HepG2 (cell line): ENCODE results near the gene FAM43B. TPM values are rescaled to one million over a fixed set of nuclear protein-coding genes. Genes with fewer than 3 reads are reported as not detected.

Source experiments
- ATAC-seq: fragments of 200-7000 bp; cut with Tn5 transposase; 3 replicates; pipeline ENCODE4 v1.9.1; 2020; ENCODE audit warnings: mild to moderate bottlenecking, moderate library complexity
- BruUV-seq: library from RNA; stranded (reverse); fragments of 400-500 nt; replicated peaks from 2 replicates; lab custom pipeline; 2021; lab: Mats Ljungman, UMichigan
- CTCF ChIA-PET: fragments of 300-600 bp; formaldehyde crosslinking; extraction: SDS; loops from one replicate; lab custom pipeline; 2021; ENCODE audit warnings: low total read pairs, inconsistent platforms, low intra/inter-chr PET ratio; lab: Yijun Ruan, JAX
- POLR2A ChIA-PET: fragments of 350-600 bp; sonication (Branson Sonifier 250); formaldehyde crosslinking; loops from one replicate; lab custom pipeline; 2020; ENCODE audit warnings: antibody characterized with exemption, inconsistent platforms; lab: Yijun Ruan, JAX
- DNase-seq: peaks from one replicate; pipeline ENCODE4 v3.0.0-alpha.2; 2015; ENCODE audit warnings: low spot score
- FAIRE-seq: peaks from 3 replicates; lab custom pipeline; 2011; peaks lifted over from hg19 to GRCh38; lab: Jason Lieb, UNC
- H2AFZ ChIP-seq: one replicate; pipeline ENCODE4 v1.6.1; 2011; ENCODE audit warnings: low read length, inconsistent platforms
- H3K27ac ChIP-seq: fragments of 300-600 bp; 3 replicates; pipeline ENCODE4 v1.8.0; 2011; ENCODE audit warnings: mixed run types, mild to moderate bottlenecking, mixed read lengths, low read length, inconsistent platforms; ENCODE audit not compliant: insufficient read depth; ENCODE audit errors: extremely low read length
- H3K27me3 ChIP-seq, 2 experiments: fragments of 200-600 bp in 1 of 2; 2 replicates in 1 of 2; 3 replicates in 1 of 2; pipeline versions ENCODE4 v1.6.0 to v1.8.0; 2011; ENCODE audit warnings: low read length in 2 of 2, mild to moderate bottlenecking in 2 of 2, moderate library complexity in 2 of 2, inconsistent platforms in 1 of 2; ENCODE audit not compliant: insufficient read depth in 2 of 2, control insufficient read depth in 1 of 2
- H3K36me3 ChIP-seq, 2 experiments: fragments of 200-600 bp in 1 of 2; replicated peaks in 1 of 2; 2 replicates in 1 of 2; 3 replicates in 1 of 2; pipeline versions ENCODE4 v1.5.1 to v1.8.0; 2011; ENCODE audit warnings: low read length in 2 of 2, inconsistent platforms in 1 of 2; ENCODE audit not compliant: insufficient read depth in 2 of 2, control insufficient read depth in 1 of 2
- H3K4me1 ChIP-seq: 2 replicates; pipeline ENCODE4 v1.5.1; 2012; ENCODE audit warnings: low read length, inconsistent platforms; ENCODE audit not compliant: insufficient read depth
- H3K4me2 ChIP-seq: 2 replicates; pipeline ENCODE4 v1.6.0; 2011; ENCODE audit warnings: low read depth, low read length, inconsistent platforms
- H3K4me3 ChIP-seq, 3 experiments: fragments of 200-600 bp in 1 of 3; sonication (generic), shearing (Covaris generic) in 1 of 3; replicated peaks in 1 of 3; 2 replicates each; pipeline ENCODE4 v1.5.1; 2011 to 2016; ENCODE audit warnings: low read length in 3 of 3, inconsistent platforms in 2 of 3, low read depth in 2 of 3, mild to moderate bottlenecking in 2 of 3, control low read depth in 1 of 3, mixed read lengths in 1 of 3; ENCODE audit not compliant: insufficient read depth in 1 of 3
- H3K79me2 ChIP-seq: one replicate; pipeline ENCODE4 v1.6.1; 2011; ENCODE audit warnings: low read length, inconsistent platforms; ENCODE audit not compliant: insufficient read depth
- H3K9ac ChIP-seq: 2 replicates; pipeline ENCODE4 v1.6.0; 2011; ENCODE audit warnings: mild to moderate bottlenecking, low read depth, low read length, inconsistent platforms; ENCODE audit not compliant: insufficient read depth
- H3K9me3 ChIP-seq: 2 replicates; pipeline ENCODE4 v1.5.1; 2012; ENCODE audit warnings: mild to moderate bottlenecking, low read length
- H4K20me1 ChIP-seq: 2 replicates; pipeline ENCODE4 v1.6.0; 2011; ENCODE audit warnings: inconsistent platforms, mild to moderate bottlenecking, low read length, moderate library complexity; ENCODE audit not compliant: insufficient read depth
- ARNT ChIP-seq: fragments of 450-650 bp; IDR thresholded peaks from 2 replicates; pipeline ENCODE4 v1.6.1; 2017
- BCL6 ChIP-seq: IDR thresholded peaks from 2 replicates; pipeline ENCODE4 v1.6.1; 2016; ENCODE audit warnings: missing genetic modification reagents, missing compliant biosample characterization
- DPF2 ChIP-seq: sonication (generic); formaldehyde crosslinking; IDR thresholded peaks from 2 replicates; pipeline ENCODE4 v1.4.0; 2020; ENCODE audit warnings: mild to moderate bottlenecking, low read depth, missing genetic modification reagents, borderline replicate concordance
- FLYWCH1 ChIP-seq: sonication (generic); formaldehyde crosslinking; IDR thresholded peaks from 2 replicates; pipeline ENCODE4 v1.8.1; 2023; ENCODE audit warnings: mild to moderate bottlenecking, missing genetic modification reagents
- IKZF1 ChIP-seq: fragments of 450-650 bp; IDR thresholded peaks from 2 replicates; pipeline ENCODE4 v1.7.1; 2016
- IRF2 ChIP-seq: IDR thresholded peaks from 2 replicates; pipeline ENCODE4 v1.6.1; 2018; ENCODE audit warnings: missing genetic modification reagents, missing compliant biosample characterization
- NR1H2 ChIP-seq: sonication (generic); formaldehyde crosslinking; IDR thresholded peaks from 2 replicates; pipeline ENCODE4 v1.8.1; 2022; ENCODE audit warnings: low read depth, missing genetic modification reagents, borderline replicate concordance
- PPARG ChIP-seq: conservative IDR thresholded peaks from 2 replicates; pipeline ENCODE4 v1.6.1; 2016; ENCODE audit warnings: missing biosample characterization, missing genetic modification reagents
- TAF1 ChIP-seq: sonication (generic); formaldehyde crosslinking; IDR thresholded peaks from 2 replicates; pipeline ENCODE4 v1.4.0; 2020; ENCODE audit warnings: missing genetic modification reagents
- ZBTB38 ChIP-seq: sonication (generic); formaldehyde crosslinking; IDR thresholded peaks from 2 replicates; pipeline ENCODE4 v1.5.1; 2020; ENCODE audit warnings: mild to moderate bottlenecking, missing genetic modification reagents
- ZNF354B ChIP-seq: sonication (generic); formaldehyde crosslinking; IDR thresholded peaks from 2 replicates; pipeline ENCODE4 v1.8.0; 2022; ENCODE audit warnings: mild to moderate bottlenecking, missing genetic modification reagents
- ZNF563 ChIP-seq: sonication (generic); formaldehyde crosslinking; IDR thresholded peaks from 2 replicates; pipeline ENCODE4 v1.8.0; 2022; ENCODE audit warnings: mild to moderate bottlenecking, moderate library complexity, missing genetic modification reagents
- ZNF607 ChIP-seq: sonication (generic); formaldehyde crosslinking; IDR thresholded peaks from 2 replicates; pipeline ENCODE4 v1.5.1; 2020; ENCODE audit warnings: missing genetic modification reagents, mild to moderate bottlenecking, borderline replicate concordance
- ZSCAN20 ChIP-seq: sonication (generic); formaldehyde crosslinking; IDR thresholded peaks from 2 replicates; pipeline ENCODE4 v1.4.0; 2020; ENCODE audit warnings: missing genetic modification reagents, mild to moderate bottlenecking, borderline replicate concordance
- WGBS: methylation state at CpG from one replicate; pipeline ENCODE4 v1.1.6; 2017; ENCODE audit warnings: low lambda C conversion rate; 5-methylcytosine and 5-hydroxymethylcytosine counted together
- in situ Hi-C: cut with HindIII; loops from 2 replicates; pipeline ENCODE4 v1.10.0; 2017; ENCODE audit warnings: low pct_unique_long_range_greater_than_20kb; ENCODE audit not compliant: extremely low pct_ligation_motif_present
- intact Hi-C: fragments of 100-400 bp; cut with micrococcal nuclease; formaldehyde crosslinking; loops from one replicate; pipeline ENCODE4 v1.10.0; 2022; ENCODE audit not compliant: unreplicated experiment
- polyA plus RNA-seq, 8 experiments: library from polyadenylated mRNA; depleted of rRNA in 3 of 8; stranded (reverse) in 7 of 8; unstranded in 1 of 8; fragments of >200 nt; fragmentation: Illumina TruSeq in 4 of 8; extraction: Trizol in 4 of 8; gene quantifications; 2 replicates each; pipeline versions ENCODE4 v1.2.1 to v1.2.3, GENCODE V29; 2011 to 2016; ENCODE audit warnings: low read depth in 4 of 8, missing spikeins in 1 of 8, mixed read lengths in 1 of 8; ENCODE audit not compliant: insufficient read depth in 1 of 8
- total RNA-seq, 5 experiments: library from RNA; depleted of rRNA; stranded (reverse); fragments of >200 nt; fragmentation: Illumina TruSeq; extraction: Trizol; gene quantifications; 2 replicates each; pipeline ENCODE4 v1.2.3, GENCODE V29; 2016; ENCODE audit warnings: low read depth in 1 of 5
- TF ChIP-seq, protein P1 (sequence below): sonication (generic); formaldehyde crosslinking; IDR thresholded peaks from 2 replicates; pipeline ENCODE4 v1.5.0; 2020; ENCODE audit warnings: mild to moderate bottlenecking, missing genetic modification reagents
- TF ChIP-seq, protein P2 (sequence below): sonication (generic); formaldehyde crosslinking; IDR thresholded peaks from 2 replicates; pipeline ENCODE4 v1.5.0; 2020; ENCODE audit warnings: missing genetic modification reagents
- TF ChIP-seq, protein P3 (sequence below), 2 experiments: sonication (generic) in 1 of 2; formaldehyde crosslinking in 1 of 2; IDR thresholded peaks; 2 replicates each; pipeline versions ENCODE4 v1.4.0 to v1.6.1; 2016 to 2020; ENCODE audit warnings: borderline replicate concordance in 1 of 2, low read depth in 1 of 2, mild to moderate bottlenecking in 1 of 2, missing genetic modification reagents in 1 of 2

FAM43B gene
- total and polyA plus RNA-seq, 2 of the 13 experiments (the other 11 are each of a cell fraction or from before 2014, with no cell fraction given) = 0.63 to 3.7 TPM

DNA sequence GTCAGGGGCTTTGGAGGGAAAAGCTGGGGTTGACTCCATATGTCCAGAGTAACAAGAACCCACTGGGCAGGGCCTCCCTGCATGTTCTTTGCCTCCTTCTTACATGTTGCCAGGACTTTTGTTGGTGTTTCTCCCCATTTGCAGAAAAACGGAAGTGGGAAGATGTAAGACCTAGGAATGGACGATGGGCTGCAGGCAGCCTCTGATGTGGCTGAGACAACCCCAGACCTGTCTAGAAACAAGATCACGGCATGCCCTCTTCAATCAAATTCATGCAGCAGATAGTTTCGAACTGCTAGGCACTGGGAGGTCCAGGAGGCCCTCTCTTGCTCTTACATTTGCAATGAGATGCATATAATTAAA is 3.4 kb downstream of the FAM43B start (continued):
- TF ChIP-seq, protein P1, sequence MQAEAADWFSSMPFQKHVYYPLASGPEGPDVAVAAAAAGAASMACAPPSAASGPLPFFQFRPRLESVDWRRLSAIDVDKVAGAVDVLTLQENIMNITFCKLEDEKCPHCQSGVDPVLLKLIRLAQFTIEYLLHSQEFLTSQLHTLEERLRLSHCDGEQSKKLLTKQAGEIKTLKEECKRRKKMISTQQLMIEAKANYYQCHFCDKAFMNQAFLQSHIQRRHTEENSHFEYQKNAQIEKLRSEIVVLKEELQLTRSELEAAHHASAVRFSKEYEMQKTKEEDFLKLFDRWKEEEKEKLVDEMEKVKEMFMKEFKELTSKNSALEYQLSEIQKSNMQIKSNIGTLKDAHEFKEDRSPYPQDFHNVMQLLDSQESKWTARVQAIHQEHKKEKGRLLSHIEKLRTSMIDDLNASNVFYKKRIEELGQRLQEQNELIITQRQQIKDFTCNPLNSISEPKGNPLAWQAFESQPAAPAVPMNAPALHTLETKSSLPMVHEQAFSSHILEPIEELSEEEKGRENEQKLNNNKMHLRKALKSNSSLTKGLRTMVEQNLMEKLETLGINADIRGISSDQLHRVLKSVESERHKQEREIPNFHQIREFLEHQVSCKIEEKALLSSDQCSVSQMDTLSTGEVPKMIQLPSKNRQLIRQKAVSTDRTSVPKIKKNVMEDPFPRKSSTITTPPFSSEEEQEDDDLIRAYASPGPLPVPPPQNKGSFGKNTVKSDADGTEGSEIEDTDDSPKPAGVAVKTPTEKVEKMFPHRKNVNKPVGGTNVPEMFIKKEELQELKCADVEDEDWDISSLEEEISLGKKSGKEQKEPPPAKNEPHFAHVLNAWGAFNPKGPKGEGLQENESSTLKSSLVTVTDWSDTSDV (CRISPR knock-in tag) = no peak
- TF ChIP-seq ZNF607 (CRISPR knock-in tag) (no peak), IKZF1 (no peak), ZNF563 (CRISPR knock-in tag) (no peak)
- TF ChIP-seq, protein P2, sequence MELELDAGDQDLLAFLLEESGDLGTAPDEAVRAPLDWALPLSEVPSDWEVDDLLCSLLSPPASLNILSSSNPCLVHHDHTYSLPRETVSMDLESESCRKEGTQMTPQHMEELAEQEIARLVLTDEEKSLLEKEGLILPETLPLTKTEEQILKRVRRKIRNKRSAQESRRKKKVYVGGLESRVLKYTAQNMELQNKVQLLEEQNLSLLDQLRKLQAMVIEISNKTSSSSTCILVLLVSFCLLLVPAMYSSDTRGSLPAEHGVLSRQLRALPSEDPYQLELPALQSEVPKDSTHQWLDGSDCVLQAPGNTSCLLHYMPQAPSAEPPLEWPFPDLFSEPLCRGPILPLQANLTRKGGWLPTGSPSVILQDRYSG (CRISPR knock-in tag) = no peak

DNA sequence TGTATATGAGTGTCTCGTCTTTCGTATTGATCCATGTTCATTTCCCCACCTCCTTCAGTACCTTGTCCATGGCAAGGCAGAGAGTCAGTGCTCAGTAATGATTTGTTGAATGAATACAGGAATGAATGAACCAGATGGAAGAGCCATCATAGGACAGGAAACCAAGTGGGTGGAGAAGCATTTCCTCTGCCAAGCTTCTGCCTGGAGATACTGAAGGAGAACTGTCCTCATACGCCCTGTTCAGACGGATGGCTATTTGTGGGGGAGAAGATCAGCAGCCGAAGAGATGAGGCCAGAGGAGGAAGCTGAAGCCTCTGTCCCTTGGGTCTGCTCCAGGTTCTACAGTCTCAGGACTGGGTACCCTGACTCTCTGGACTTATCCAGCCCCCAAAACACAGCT is 5.8 kb downstream of the FAM43B start:
- Histone ChIP-seq H3K9me3 (no peaks in the 10 kb centered on the region), H4K20me1 (no peaks in the 10 kb centered on the region; the same call in 1 of the 2 replicates), H3K79me2 (no peaks in the 10 kb centered on the region), H3K27me3 (peaks cover 3 to 7% of the 10 kb centered on the region in 2 experiments; a peak in 2 of 5 replicates), H3K36me3 (no peaks in the 10 kb centered on the region), H3K9ac (no peak overlapping the region), H3K4me2 (no peak overlapping the region), H2AFZ (no peak overlapping the region), H3K4me3 (no peak overlapping the region)
- in situ Hi-C loops (no loop called here), intact Hi-C loops (no loop called here)
- FAIRE-seq = no peak
- ChIA-PET POLR2A (no interaction called here), CTCF (no interaction called here)
- 73% methylated on average over 5 of the region's 5 CpGs for WGBS
- no TSS peak for BruUV-seq
- ATAC-seq = no peak
- TF ChIP-seq FLYWCH1 (no peak), ARNT (no peak), ZBTB38 (CRISPR knock-in tag) (no peak), NR1H2 (CRISPR knock-in tag) (no peak), ZSCAN20 (CRISPR knock-in tag) (no peak), ZNF354B (CRISPR knock-in tag) (no peak), IRF2 (CRISPR knock-in tag) (no peak), BCL6 (CRISPR knock-in tag) (no peak), DPF2 (CRISPR knock-in tag) (no peak), PPARG (CRISPR knock-in tag) (no peak), TAF1 (CRISPR knock-in tag) (no peak)
- TF ChIP-seq, protein P3, sequence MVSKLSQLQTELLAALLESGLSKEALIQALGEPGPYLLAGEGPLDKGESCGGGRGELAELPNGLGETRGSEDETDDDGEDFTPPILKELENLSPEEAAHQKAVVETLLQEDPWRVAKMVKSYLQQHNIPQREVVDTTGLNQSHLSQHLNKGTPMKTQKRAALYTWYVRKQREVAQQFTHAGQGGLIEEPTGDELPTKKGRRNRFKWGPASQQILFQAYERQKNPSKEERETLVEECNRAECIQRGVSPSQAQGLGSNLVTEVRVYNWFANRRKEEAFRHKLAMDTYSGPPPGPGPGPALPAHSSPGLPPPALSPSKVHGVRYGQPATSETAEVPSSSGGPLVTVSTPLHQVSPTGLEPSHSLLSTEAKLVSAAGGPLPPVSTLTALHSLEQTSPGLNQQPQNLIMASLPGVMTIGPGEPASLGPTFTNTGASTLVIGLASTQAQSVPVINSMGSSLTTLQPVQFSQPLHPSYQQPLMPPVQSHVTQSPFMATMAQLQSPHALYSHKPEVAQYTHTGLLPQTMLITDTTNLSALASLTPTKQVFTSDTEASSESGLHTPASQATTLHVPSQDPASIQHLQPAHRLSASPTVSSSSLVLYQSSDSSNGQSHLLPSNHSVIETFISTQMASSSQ (IDR thresholded peaks at IDR 0.05; ENCODE audit: low read depth) = no peak
- TF ChIP-seq, protein P3 (CRISPR knock-in tag; IDR thresholded peaks at IDR 0.05; ENCODE audit: borderline replicate concordance) = no peak
- TF ChIP-seq, all 625 proteins: peak for 0
- H3K4me1 ChIP-seq = peaks cover 14% of the 10 kb centered on the region
- no peak for DNase-seq
- no peak overlapping the region for H3K27ac ChIP-seq
